AG20443 (cell line): ENCODE measurements around the gene DENND1A.
"Not testable (repeated sequence)": the region's sequence is repeated elsewhere in the genome, so short reads cannot be mapped to it uniquely, and the experiment has no call there.

Experiments
- DNase-seq: peaks from one replicate; pipeline ENCODE4 v3.0.0; 2012; ENCODE audit warnings: low spot score, mixed read lengths

The DENND1A gene

GRCh38 chr9:123772374-123772773 lies 157.6 kb downstream of the DENND1A start:
- DNase-seq: peak; percentile 40

GRCh38 chr9:123771690-123772089 lies 158.2 kb downstream of the DENND1A start:
- no peak for DNase-seq

GRCh38 chr9:123769719-123770118 lies 160.2 kb downstream of the DENND1A start:
- DNase-seq: no peak

- DNase-seq: peak; percentile 61
Measured at GRCh38 chr9:123763910-123764588, 165.9 kb downstream of the DENND1A start.

GRCh38 chr9:123761905-123762605 lies 167.9 kb downstream of the DENND1A start:
- DNase-seq: no peak

- no peak for DNase-seq
Measured at GRCh38 chr9:123757960-123758359, 172.0 kb downstream of the DENND1A start.

GRCh38 chr9:123757547-123757946 lies 172.4 kb downstream of the DENND1A start:
- DNase-seq: no peak

- no peak for DNase-seq
Measured at GRCh38 chr9:123756484-123757106, 173.3 kb downstream of the DENND1A start.

GRCh38 chr9:123753669-123754258 lies 176.2 kb downstream of the DENND1A start:
- no peak for DNase-seq

- DNase-seq: no peak
Measured at GRCh38 chr9:123753016-123753415, 176.9 kb downstream of the DENND1A start.

- DNase-seq: no peak
Measured at GRCh38 chr9:123749580-123750202, 180.2 kb downstream of the DENND1A start.

- no peak for DNase-seq
Measured at GRCh38 chr9:123746765-123747164, 183.2 kb downstream of the DENND1A start.

- no peak for DNase-seq
Measured at GRCh38 chr9:123745933-123746332, 184.0 kb downstream of the DENND1A start.

- DNase-seq: no peak
Measured at GRCh38 chr9:123745451-123745850, 184.5 kb downstream of the DENND1A start.

GRCh38 chr9:123743737-123744136 lies 186.2 kb downstream of the DENND1A start:
- DNase-seq: no peak

GRCh38 chr9:123742009-123742767 lies 187.7 kb downstream of the DENND1A start:
- no peak for DNase-seq

- DNase-seq: no peak
Measured at GRCh38 chr9:123741214-123741613, 188.7 kb downstream of the DENND1A start.

- DNase-seq: no peak
Measured at GRCh38 chr9:123739902-123740301, 190.0 kb downstream of the DENND1A start.

GRCh38 chr9:123739387-123739786 lies 190.5 kb downstream of the DENND1A start:
- DNase-seq: no peak

- DNase-seq: no peak
Measured at GRCh38 chr9:123738648-123739047, 191.3 kb downstream of the DENND1A start.

GRCh38 chr9:123735376-123735775 lies 194.6 kb downstream of the DENND1A start:
- DNase-seq: no peak

- DNase-seq: not testable (repeated sequence)
Measured at GRCh38 chr9:123728571-123728970, 201.4 kb downstream of the DENND1A start.
